GM12878 (cell line): ENCODE results near the gene DEPDC1B. TPM values are rescaled to one million over a fixed set of nuclear protein-coding genes. Genes with fewer than 3 reads are reported as not detected.

Experiments used
- ATAC-seq: fragments of 200-7000 bp; cut with Tn5 transposase; 3 replicates; pipeline ENCODE4 v1.9.1; 2020; ENCODE audit warnings: mild to moderate bottlenecking, moderate library complexity
- BruUV-seq: library from RNA; stranded (reverse); fragments of 400-500 nt; replicated peaks from 2 replicates; lab custom pipeline; 2021; lab: Mats Ljungman, UMichigan
- CTCF ChIA-PET: fragments of 300-600 bp; sonication (Branson Sonifier 250); formaldehyde crosslinking; extraction: SDS; loops from one replicate; lab custom pipeline; 2021; ENCODE audit warnings: inconsistent platforms; lab: Yijun Ruan, JAX
- POLR2A ChIA-PET: fragments of 350-600 bp; formaldehyde crosslinking; extraction: SDS; loops from one replicate; lab custom pipeline; 2021; ENCODE audit warnings: inconsistent platforms; lab: Charles Lee
- RAD21 ChIA-PET: fragments of 300-600 bp; sonication (Branson Sonifier 250); formaldehyde crosslinking; loops from one replicate; lab custom pipeline; 2023; ENCODE audit warnings: antibody characterized with exemption; ENCODE audit not compliant: unreplicated experiment; lab: Charles Lee
- SMC1A ChIA-PET: fragments of 300-600 bp; sonication (Branson Sonifier 250); formaldehyde crosslinking; loops from one replicate; lab custom pipeline; 2023; ENCODE audit not compliant: unreplicated experiment, uncharacterized antibody; lab: Charles Lee
- DNase-seq: peaks from one replicate; pipeline ENCODE4 v3.0.0-alpha.2; 2011; ENCODE audit warnings: low read depth, low spot score
- FAIRE-seq: peaks from 3 replicates; lab custom pipeline; 2011; peaks lifted over from hg19 to GRCh38; lab: Jason Lieb, UNC
- H2AFZ ChIP-seq: 2 replicates; pipeline ENCODE4 v1.6.0; 2011; ENCODE audit warnings: low read depth, low read length, control low read depth; ENCODE audit not compliant: control insufficient read depth
- H3K27ac ChIP-seq: 2 replicates; pipeline ENCODE4 v1.5.1; 2011; ENCODE audit warnings: control low read depth; ENCODE audit not compliant: control insufficient read depth, insufficient read depth
- H3K27me3 ChIP-seq, 2 experiments: replicated peaks in 1 of 2; 2 replicates each; pipeline versions ENCODE4 v1.6.0 to v1.6.1; 2011; ENCODE audit warnings: low read length in 1 of 2; ENCODE audit not compliant: control insufficient read depth in 2 of 2, insufficient read depth in 2 of 2
- H3K36me3 ChIP-seq, 2 experiments: 2 replicates each; pipeline ENCODE4 v1.5.1; 2011; ENCODE audit warnings: low read length in 1 of 2; ENCODE audit not compliant: control insufficient read depth in 2 of 2, insufficient read depth in 2 of 2
- H3K4me1 ChIP-seq: 2 replicates; pipeline ENCODE4 v1.6.1; 2011; ENCODE audit warnings: mild to moderate bottlenecking, low read length, moderate library complexity, mixed read lengths; ENCODE audit not compliant: control insufficient read depth, insufficient read depth
- H3K4me2 ChIP-seq: 2 replicates; pipeline ENCODE4 v1.6.0; 2011; ENCODE audit warnings: control low read depth; ENCODE audit not compliant: control insufficient read depth, insufficient read depth
- H3K4me3 ChIP-seq: fragments of 200-600 bp; sonication (generic); 2 replicates; pipeline ENCODE4 v1.5.1; 2016
- H3K79me2 ChIP-seq: 2 replicates; pipeline ENCODE4 v1.6.0; 2011; ENCODE audit warnings: low read length; ENCODE audit not compliant: control insufficient read depth, insufficient read depth
- H3K9ac ChIP-seq: 2 replicates; pipeline ENCODE4 v1.8.0; 2011; ENCODE audit warnings: low read length, control low read depth, mixed read lengths; ENCODE audit not compliant: control insufficient read depth, insufficient read depth
- H3K9me3 ChIP-seq: replicated peaks from 3 replicates; pipeline ENCODE4 v1.5.1; 2011; ENCODE audit warnings: mild to moderate bottlenecking, low read length; ENCODE audit not compliant: control insufficient read depth, insufficient read depth
- H4K20me1 ChIP-seq: 2 replicates; pipeline ENCODE4 v1.6.0; 2011; ENCODE audit not compliant: control insufficient read depth, insufficient read depth
- ASH2L ChIP-seq: fragments of 300-600, 200-600 bp; sonication (generic); IDR thresholded peaks from 2 replicates; pipeline ENCODE4 v1.6.1; 2017; ENCODE audit warnings: low read depth, mild to moderate bottlenecking, borderline replicate concordance
- MYC ChIP-seq: IDR thresholded peaks from 2 replicates; pipeline ENCODE4 v1.6.1; 2011; ENCODE audit warnings: mild to moderate bottlenecking, low read length, moderate library complexity, inconsistent platforms; ENCODE audit not compliant: insufficient read depth, insufficient replicate concordance, insufficient read length, severe bottlenecking
- SRF ChIP-seq, 2 experiments: IDR thresholded peaks; 2 replicates each; pipeline ENCODE4 v1.6.1; 2011; ENCODE audit warnings: low read depth in 2 of 2, low read length in 2 of 2, mild to moderate bottlenecking in 1 of 2, moderate library complexity in 1 of 2
- in situ Hi-C: fragments of 300-500 bp; cut with MboI; formaldehyde crosslinking; loops from 9 replicates; pipeline ENCODE4 v1.14.3; 2018; ENCODE audit warnings: mixed read lengths
- intact Hi-C: fragments of 100-400 bp; cut with micrococcal nuclease; formaldehyde crosslinking; loops from one replicate; pipeline ENCODE4 v1.14.2; 2022; ENCODE audit not compliant: unreplicated experiment
- polyA plus RNA-seq, 11 experiments: library from polyadenylated mRNA; depleted of rRNA in 4 of 11; unstranded in 6 of 11; stranded (reverse) in 5 of 11; fragments of >200 nt; fragmentation: Nextera tagmentation in 4 of 11; fragmentation: Illumina TruSeq in 1 of 11; extraction: Ambion mirVana in 4 of 11; extraction: Trizol in 1 of 11; gene quantifications; 1 replicate in 1 of 11; 2 replicates in 10 of 11; pipeline versions ENCODE4 v1.2.1 to v1.2.3, GENCODE V29; 2011 to 2016; ENCODE audit warnings: inconsistent platforms in 2 of 11, missing spikeins in 2 of 11, low read depth in 1 of 11
- total RNA-seq, 4 experiments: library from RNA; depleted of rRNA in 3 of 4; stranded (reverse); fragments of >200 nt in 3 of 4; fragmentation: Illumina TruSeq in 1 of 4; extraction: Trizol in 1 of 4; gene quantifications; 2 replicates each; pipeline versions ENCODE4 v1.2.1 to v1.2.3, GENCODE V29; 2013 to 2021
- TF ChIP-seq, protein P1 (sequence below): IDR thresholded peaks from 2 replicates; pipeline ENCODE4 v1.6.1; 2012; ENCODE audit warnings: improper control_type of control experiment, low read depth, low read length; ENCODE audit not compliant: insufficient replicate concordance

Gene DEPDC1B
- total and polyA plus RNA-seq, 10 of the 15 experiments (the other 5 are each of a cell fraction or from before 2014, with no cell fraction given): 29.7 to 56.5 (median 35.5) TPM

GRCh38 chr5:60583616-60584015, 116.3 kb downstream of the DEPDC1B start:
- Histone ChIP-seq H3K4me3 (no peak overlapping the region), H3K27ac (no peak overlapping the region), H3K4me1 (peaks cover 8% of the 10 kb centered on the region; the same call in 1 of the 2 replicates), H3K9me3 (0 out of 3 replicates have a peak, but pooled peaks cover 1% of the 10 kb centered on the region), H3K9ac (no peak overlapping the region), H4K20me1 (no peaks in the 10 kb centered on the region), H3K79me2 (no peaks in the 10 kb centered on the region), H3K36me3 (no peaks in the 10 kb centered on the region), H2AFZ (no peak overlapping the region), H3K4me2 (no peak overlapping the region), H3K27me3 (no peaks in the 10 kb centered on the region)
- CTCF ChIA-PET: interaction anchor here (0.6 to 2.2 kb wide), 9 partner anchors 11 to 775 kb away, joined by 3 to 8 read pairs (median 3); no protein-coding TSS in a partner anchor
- TF ChIP-seq ASH2L (no peak), MYC (no peak), SRF (IDR thresholded peaks at IDR 0.05; ENCODE audit: low read depth in 2 of 2, low read length in 2 of 2) (no peak)
- TF ChIP-seq, protein P1, sequence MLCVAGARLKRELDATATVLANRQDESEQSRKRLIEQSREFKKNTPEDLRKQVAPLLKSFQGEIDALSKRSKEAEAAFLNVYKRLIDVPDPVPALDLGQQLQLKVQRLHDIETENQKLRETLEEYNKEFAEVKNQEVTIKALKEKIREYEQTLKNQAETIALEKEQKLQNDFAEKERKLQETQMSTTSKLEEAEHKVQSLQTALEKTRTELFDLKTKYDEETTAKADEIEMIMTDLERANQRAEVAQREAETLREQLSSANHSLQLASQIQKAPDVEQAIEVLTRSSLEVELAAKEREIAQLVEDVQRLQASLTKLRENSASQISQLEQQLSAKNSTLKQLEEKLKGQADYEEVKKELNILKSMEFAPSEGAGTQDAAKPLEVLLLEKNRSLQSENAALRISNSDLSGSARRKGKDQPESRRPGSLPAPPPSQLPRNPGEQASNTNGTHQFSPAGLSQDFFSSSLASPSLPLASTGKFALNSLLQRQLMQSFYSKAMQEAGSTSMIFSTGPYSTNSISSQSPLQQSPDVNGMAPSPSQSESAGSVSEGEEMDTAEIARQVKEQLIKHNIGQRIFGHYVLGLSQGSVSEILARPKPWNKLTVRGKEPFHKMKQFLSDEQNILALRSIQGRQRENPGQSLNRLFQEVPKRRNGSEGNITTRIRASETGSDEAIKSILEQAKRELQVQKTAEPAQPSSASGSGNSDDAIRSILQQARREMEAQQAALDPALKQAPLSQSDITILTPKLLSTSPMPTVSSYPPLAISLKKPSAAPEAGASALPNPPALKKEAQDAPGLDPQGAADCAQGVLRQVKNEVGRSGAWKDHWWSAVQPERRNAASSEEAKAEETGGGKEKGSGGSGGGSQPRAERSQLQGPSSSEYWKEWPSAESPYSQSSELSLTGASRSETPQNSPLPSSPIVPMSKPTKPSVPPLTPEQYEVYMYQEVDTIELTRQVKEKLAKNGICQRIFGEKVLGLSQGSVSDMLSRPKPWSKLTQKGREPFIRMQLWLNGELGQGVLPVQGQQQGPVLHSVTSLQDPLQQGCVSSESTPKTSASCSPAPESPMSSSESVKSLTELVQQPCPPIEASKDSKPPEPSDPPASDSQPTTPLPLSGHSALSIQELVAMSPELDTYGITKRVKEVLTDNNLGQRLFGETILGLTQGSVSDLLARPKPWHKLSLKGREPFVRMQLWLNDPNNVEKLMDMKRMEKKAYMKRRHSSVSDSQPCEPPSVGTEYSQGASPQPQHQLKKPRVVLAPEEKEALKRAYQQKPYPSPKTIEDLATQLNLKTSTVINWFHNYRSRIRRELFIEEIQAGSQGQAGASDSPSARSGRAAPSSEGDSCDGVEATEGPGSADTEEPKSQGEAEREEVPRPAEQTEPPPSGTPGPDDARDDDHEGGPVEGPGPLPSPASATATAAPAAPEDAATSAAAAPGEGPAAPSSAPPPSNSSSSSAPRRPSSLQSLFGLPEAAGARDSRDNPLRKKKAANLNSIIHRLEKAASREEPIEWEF: no peak
- in situ Hi-C loops: no loop called here
- SMC1A ChIA-PET: interaction anchor here (0.8 to 1.3 kb wide), 7 partner anchors 14 to 204 kb away, joined by 3 to 6 read pairs (median 3); no protein-coding TSS in a partner anchor
- RAD21 ChIA-PET: interaction anchor here (0.9 to 4.7 kb wide), 4 partner anchors 43 to 100 kb away, joined by 4 to 24 read pairs (median 6); no protein-coding TSS in a partner anchor
- FAIRE-seq (no peak), DNase-seq (no peak), ATAC-seq (peak; percentile 47; the same call in 2 of the 3 replicates)
- POLR2A ChIA-PET: no interaction called here
- intact Hi-C loops: no loop called here
- BruUV-seq: no TSS peak
